Measurements from ENCODE around the gene SLC9C2. TPM values are rescaled to one million over a fixed set of nuclear protein-coding genes. Genes with fewer than 3 reads are reported as not detected.

SLC9C2 gene
- total RNA-seq, 1 donor from 2014 or later, result 0.54 TPM

GRCh38 chr1:173454966-173455524 lies 147.8 kb downstream of the SLC9C2 start:
- Histone ChIP-seq H3K4me2 (ENCODE audit: low read length) (no peak overlapping the region), H3K79me2 (ENCODE audit: insufficient read depth, low read length) (no peaks in the 10 kb centered on the region), H3K27ac (ENCODE audit: low read depth, low read length) (no peak overlapping the region), H3K4me3 (ENCODE audit: insufficient read depth, low read depth, low read length) (no peak overlapping the region), H3K27me3 (ENCODE audit: insufficient read depth, low read length) (no peaks in the 10 kb centered on the region), H2AFZ (ENCODE audit: low read depth, low read length) (no peak overlapping the region), H3K9me3 (ENCODE audit: insufficient read depth, low read depth, low read length) (no peaks in the 10 kb centered on the region), H3K9ac (ENCODE audit: low read length) (no peak overlapping the region), H4K20me1 (ENCODE audit: insufficient read depth, low read length) (no peaks in the 10 kb centered on the region), H3K4me1 (ENCODE audit: insufficient read depth, low read length) (peaks cover 8% of the 10 kb centered on the region), H3K36me3 (ENCODE audit: insufficient read depth, low read length) (peaks cover 4% of the 10 kb centered on the region)
- TF ChIP-seq CTCF (IDR thresholded peaks at IDR 0.05; ENCODE audit: insufficient read depth, low read depth, low read length) (no peak), EZH2 (IDR thresholded peaks at IDR 0.05; ENCODE audit: insufficient read depth, low read length) (no peak)
- H3K27ac Mint-ChIP-seq (ENCODE audit: unreplicated experiment), result no peak overlapping the region
- DNase-seq (ENCODE audit: low read depth) (no peak), FAIRE-seq (no peak)
- peaks cover 19% of the 10 kb centered on the region for H3K36me3 Mint-ChIP-seq (ENCODE audit: low read depth, unreplicated experiment)
- H3K4me3 Mint-ChIP-seq (ENCODE audit: unreplicated experiment), result no peak overlapping the region
- H3K4me1 Mint-ChIP-seq (ENCODE audit: low read depth, unreplicated experiment), result peaks cover 15% of the 10 kb centered on the region
- H3K27me3 Mint-ChIP-seq (ENCODE audit: low read depth, unreplicated experiment), result no peaks in the 10 kb centered on the region
- H3K9me3 Mint-ChIP-seq (ENCODE audit: unreplicated experiment), result no peaks in the 10 kb centered on the region

- DNase-seq (ENCODE audit: low read depth), result peak; percentile 51
- Histone ChIP-seq H3K27me3 (ENCODE audit: insufficient read depth, low read length) (no peaks in the 10 kb centered on the region), H2AFZ (ENCODE audit: low read depth, low read length) (peak overlapping the region; percentile 31), H3K4me1 (ENCODE audit: insufficient read depth, low read length) (peaks cover 8% of the 10 kb centered on the region), H3K4me2 (ENCODE audit: low read length) (no peak overlapping the region), H3K79me2 (ENCODE audit: insufficient read depth, low read length) (no peaks in the 10 kb centered on the region), H4K20me1 (ENCODE audit: insufficient read depth, low read length) (no peaks in the 10 kb centered on the region), H3K4me3 (ENCODE audit: insufficient read depth, low read depth, low read length) (no peak overlapping the region), H3K9ac (ENCODE audit: low read length) (no peak overlapping the region), H3K36me3 (ENCODE audit: insufficient read depth, low read length) (no peaks in the 10 kb centered on the region), H3K9me3 (ENCODE audit: insufficient read depth, low read depth, low read length) (no peaks in the 10 kb centered on the region), H3K27ac (ENCODE audit: low read depth, low read length) (peak overlapping the region; percentile 54)
- H3K27ac Mint-ChIP-seq (ENCODE audit: unreplicated experiment), result peak overlapping the region; percentile 98
- TF ChIP-seq EZH2 (IDR thresholded peaks at IDR 0.05; ENCODE audit: insufficient read depth, low read length) (no peak), CTCF (IDR thresholded peaks at IDR 0.05; ENCODE audit: insufficient read depth, low read depth, low read length) (no peak)
- H3K4me1 Mint-ChIP-seq (ENCODE audit: low read depth, unreplicated experiment), result peaks cover 15% of the 10 kb centered on the region
- no peak for FAIRE-seq
- H3K4me3 Mint-ChIP-seq (ENCODE audit: unreplicated experiment), result no peak overlapping the region
- H3K36me3 Mint-ChIP-seq (ENCODE audit: low read depth, unreplicated experiment), result peaks cover 12% of the 10 kb centered on the region
- H3K9me3 Mint-ChIP-seq (ENCODE audit: unreplicated experiment), result no peaks in the 10 kb centered on the region
- H3K27me3 Mint-ChIP-seq (ENCODE audit: low read depth, unreplicated experiment), result no peaks in the 10 kb centered on the region
Measured at GRCh38 chr1:173453982-173454381, 148.9 kb downstream of the SLC9C2 start.

- H3K9ac ChIP-seq (ENCODE audit: low read length), result no peak overlapping the region
- H3K9me3 ChIP-seq (ENCODE audit: insufficient read depth, low read depth, low read length), result no peaks in the 10 kb centered on the region
- no peak overlapping the region for H3K27ac ChIP-seq (ENCODE audit: low read depth, low read length)
- no peaks in the 10 kb centered on the region for H4K20me1 ChIP-seq (ENCODE audit: insufficient read depth, low read length)
- H3K9me3 Mint-ChIP-seq (ENCODE audit: unreplicated experiment), result peaks cover 1% of the 10 kb centered on the region
- H3K4me3 ChIP-seq (ENCODE audit: insufficient read depth, low read depth, low read length), result no peak overlapping the region
- peaks cover 15% of the 10 kb centered on the region for H3K36me3 Mint-ChIP-seq (ENCODE audit: low read depth, unreplicated experiment)
- H3K36me3 ChIP-seq (ENCODE audit: insufficient read depth, low read length), result no peaks in the 10 kb centered on the region
- no peaks in the 10 kb centered on the region for H3K27me3 Mint-ChIP-seq (ENCODE audit: low read depth, unreplicated experiment)
- H3K79me2 ChIP-seq (ENCODE audit: insufficient read depth, low read length), result no peaks in the 10 kb centered on the region
- no peak overlapping the region for H3K4me3 Mint-ChIP-seq (ENCODE audit: unreplicated experiment)
- no peak overlapping the region for H3K4me2 ChIP-seq (ENCODE audit: low read length)
- no peaks in the 10 kb centered on the region for H3K27me3 ChIP-seq (ENCODE audit: insufficient read depth, low read length)
- peaks cover 8% of the 10 kb centered on the region for H3K4me1 ChIP-seq (ENCODE audit: insufficient read depth, low read length)
- FAIRE-seq (no peak), DNase-seq (ENCODE audit: low read depth) (peak; percentile 29)
- H2AFZ ChIP-seq (ENCODE audit: low read depth, low read length), result no peak overlapping the region
- TF ChIP-seq EZH2 (IDR thresholded peaks at IDR 0.05; ENCODE audit: insufficient read depth, low read length), result no peak
- no peak for TF ChIP-seq CTCF (IDR thresholded peaks at IDR 0.05; ENCODE audit: insufficient read depth, low read depth, low read length)
- peaks cover 15% of the 10 kb centered on the region for H3K4me1 Mint-ChIP-seq (ENCODE audit: low read depth, unreplicated experiment)
- no peak overlapping the region for H3K27ac Mint-ChIP-seq (ENCODE audit: unreplicated experiment)
Measured at GRCh38 chr1:173451981-173452380, 150.9 kb downstream of the SLC9C2 start.

All from astrocyte (in vitro differentiated cells and primary cell).